WTC11 (cell line): Measurements from ENCODE around the gene BPIFB2.

Experiments
- CTCF ChIP-seq: fragments of 200-600 bp; IDR thresholded peaks from 2 replicates; pipeline ENCODE4 v1.8.0; 2022; ENCODE audit warnings: antibody characterized with exemption
- E2F4 ChIP-seq: sonication (generic); formaldehyde crosslinking; IDR thresholded peaks from 2 replicates; pipeline ENCODE4 v1.8.1; 2022; ENCODE audit warnings: low read depth, mild to moderate bottlenecking, moderate library complexity, missing genetic modification reagents, borderline replicate concordance
- E2F5 ChIP-seq: sonication (generic); formaldehyde crosslinking; IDR thresholded peaks from 2 replicates; pipeline ENCODE4 v1.8.1; 2022; ENCODE audit warnings: mild to moderate bottlenecking, moderate library complexity, missing genetic modification reagents
- ELF4 ChIP-seq: sonication (generic); formaldehyde crosslinking; IDR thresholded peaks from 2 replicates; pipeline ENCODE4 v1.8.1; 2022; ENCODE audit warnings: low read depth, mild to moderate bottlenecking, moderate library complexity, missing genetic modification reagents
- GABPB1 ChIP-seq: sonication (generic); formaldehyde crosslinking; IDR thresholded peaks from 2 replicates; pipeline ENCODE4 v1.8.1; 2023; ENCODE audit warnings: mild to moderate bottlenecking, missing genetic modification reagents
- PRDM15 ChIP-seq: sonication (generic); formaldehyde crosslinking; IDR thresholded peaks from 2 replicates; pipeline ENCODE4 v1.8.0; 2022; ENCODE audit warnings: missing genetic modification reagents
- USF2 ChIP-seq: sonication (generic); formaldehyde crosslinking; IDR thresholded peaks from 2 replicates; pipeline ENCODE4 v1.8.1; 2023; ENCODE audit warnings: mild to moderate bottlenecking, missing genetic modification reagents, moderate library complexity
- ZNF232 ChIP-seq: sonication (generic); formaldehyde crosslinking; IDR thresholded peaks from 2 replicates; pipeline ENCODE4 v1.8.0; 2022; ENCODE audit warnings: mild to moderate bottlenecking, missing genetic modification reagents

GRCh38 chr20:32962053-32962452 lies 45.5 kb upstream of the BPIFB2 start:
- no peak for TF ChIP-seq ZNF232
- TF ChIP-seq USF2 = no peak
- TF ChIP-seq E2F4 (CRISPR knock-in tag) = no peak
- no peak for TF ChIP-seq ELF4 (CRISPR knock-in tag)
- TF ChIP-seq PRDM15 (CRISPR knock-in tag) = no peak
- TF ChIP-seq E2F5 (CRISPR knock-in tag) = no peak
- TF ChIP-seq CTCF = no peak
- no peak for TF ChIP-seq GABPB1
